Loucy (cell line): ENCODE measurements around the gene HTR3D.

ENCODE experiments used
- H2AFZ ChIP-seq: fragments of 200-600 bp; sonication (generic); 2 replicates; pipeline ENCODE4 v1.6.0; 2016; ENCODE audit warnings: antibody characterized with exemption, mild to moderate bottlenecking, low read length, moderate library complexity
- H3F3A ChIP-seq: fragments of 200-600 bp; 2 replicates; pipeline ENCODE4 v1.6.0; 2016; ENCODE audit warnings: antibody characterized with exemption, low read depth, mild to moderate bottlenecking
- H3K27me3 ChIP-seq: fragments of 200-600 bp; sonication (generic); 2 replicates; pipeline ENCODE4 v1.6.1; 2014; ENCODE audit warnings: low read length, mild to moderate bottlenecking; ENCODE audit not compliant: insufficient read depth, poor library complexity, severe bottlenecking
- H3K36me3 ChIP-seq: fragments of 200-600 bp; sonication (generic); 2 replicates; pipeline ENCODE4 v1.6.1; 2016; ENCODE audit warnings: low read length; ENCODE audit not compliant: insufficient read depth
- H3K4me1 ChIP-seq: fragments of 200-600 bp; sonication (generic); 2 replicates; pipeline ENCODE4 v1.5.1; 2014; ENCODE audit warnings: low read length, mild to moderate bottlenecking; ENCODE audit not compliant: insufficient read depth, poor library complexity, severe bottlenecking
- H3K4me2 ChIP-seq: fragments of 200-600 bp; sonication (generic); 2 replicates; pipeline ENCODE4 v1.6.0; 2014; ENCODE audit warnings: antibody characterized with exemption, low read length, low read depth, mild to moderate bottlenecking; ENCODE audit not compliant: poor library complexity, severe bottlenecking
- H3K4me3 ChIP-seq: fragments of 200-600 bp; sonication (generic); 2 replicates; pipeline ENCODE4 v1.5.1; 2014; ENCODE audit warnings: low read length, mild to moderate bottlenecking, mixed read lengths; ENCODE audit not compliant: poor library complexity, severe bottlenecking
- H3K79me2 ChIP-seq: fragments of 200-600 bp; sonication (generic); 2 replicates; pipeline ENCODE4 v1.6.1; 2014; ENCODE audit warnings: low read length; ENCODE audit not compliant: insufficient read depth
- H3K9ac ChIP-seq: fragments of 200-600 bp; sonication (generic); 2 replicates; pipeline ENCODE4 v1.6.0; 2014; ENCODE audit warnings: mild to moderate bottlenecking, low read depth, low read length, moderate library complexity; ENCODE audit not compliant: poor library complexity, severe bottlenecking
- H3K9me2 ChIP-seq: fragments of 200-600 bp; sonication (generic); replicated peaks from 2 replicates; pipeline ENCODE4 v1.6.1; 2016; ENCODE audit warnings: low read depth, low read length, mixed read lengths
- H3K9me3 ChIP-seq: fragments of 200-600 bp; sonication (generic); 2 replicates; pipeline ENCODE4 v1.6.1; 2014; ENCODE audit warnings: mild to moderate bottlenecking, antibody characterized with exemption, low read length, low read depth; ENCODE audit not compliant: insufficient read depth
- H4K20me1 ChIP-seq: fragments of 200-600 bp; sonication (generic); 2 replicates; pipeline ENCODE4 v1.6.0; 2014; ENCODE audit warnings: antibody characterized with exemption, low read length, mild to moderate bottlenecking; ENCODE audit not compliant: insufficient read depth, poor library complexity, severe bottlenecking
- CTCF ChIP-seq: fragments of 200-600 bp; sonication (generic); conservative IDR thresholded peaks from 2 replicates; pipeline ENCODE4 v1.5.1; 2014; ENCODE audit warnings: mild to moderate bottlenecking, antibody characterized with exemption, low read length
- EZH2phosphoT487 ChIP-seq: fragments of 200-600 bp; IDR thresholded peaks from 2 replicates; pipeline ENCODE4 v1.6.1; 2018; ENCODE audit warnings: antibody characterized with exemption, mild to moderate bottlenecking, moderate library complexity, borderline replicate concordance

The HTR3D gene

DNA sequence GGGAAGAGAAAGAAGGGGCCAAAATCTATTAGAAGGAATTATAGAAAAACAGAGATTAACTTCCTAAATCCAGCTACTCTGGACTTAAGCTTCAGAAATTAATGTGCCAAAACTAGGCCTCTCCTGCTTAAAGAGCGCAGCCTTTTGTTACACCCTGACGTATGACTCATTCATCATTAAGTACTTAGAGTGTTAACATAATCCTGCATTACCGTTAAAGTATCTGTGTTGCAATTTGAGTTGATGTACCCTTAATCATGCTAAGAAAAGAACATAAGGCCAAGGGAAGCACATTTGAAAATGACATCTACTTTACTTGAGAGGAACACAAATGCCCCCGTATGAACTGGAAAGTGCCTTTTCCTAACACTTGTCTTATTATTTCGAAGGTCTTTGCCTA, 7.9 kb downstream of the HTR3D start:
- Histone ChIP-seq H3K4me2 (no peak overlapping the region), H3K9me2 (no peaks in the 10 kb centered on the region), H3F3A (no peaks in the 10 kb centered on the region), H3K36me3 (no peaks in the 10 kb centered on the region), H3K4me3 (no peak overlapping the region), H3K9me3 (no peaks in the 10 kb centered on the region), H3K27me3 (no peaks in the 10 kb centered on the region), H3K4me1 (no peaks in the 10 kb centered on the region), H2AFZ (no peak overlapping the region), H4K20me1 (no peaks in the 10 kb centered on the region), H3K9ac (no peak overlapping the region), H3K79me2 (no peaks in the 10 kb centered on the region)
- no peak for TF ChIP-seq EZH2phosphoT487
- TF ChIP-seq CTCF = no peak

GRCh38 chr3:184040010-184040409, 8.5 kb downstream of the HTR3D start:
- no peak overlapping the region for H2AFZ ChIP-seq
- H3K9me2 ChIP-seq = no peaks in the 10 kb centered on the region
- TF ChIP-seq EZH2phosphoT487 = no peak
- TF ChIP-seq CTCF = peak; percentile 48
- no peaks in the 10 kb centered on the region for H3K9me3 ChIP-seq
- no peak overlapping the region for H3K4me2 ChIP-seq
- H3K36me3 ChIP-seq = no peaks in the 10 kb centered on the region
- H3K79me2 ChIP-seq = no peaks in the 10 kb centered on the region
- H3K9ac ChIP-seq = no peak overlapping the region
- H4K20me1 ChIP-seq = no peaks in the 10 kb centered on the region
- H3F3A ChIP-seq = no peaks in the 10 kb centered on the region
- no peaks in the 10 kb centered on the region for H3K27me3 ChIP-seq
- no peaks in the 10 kb centered on the region for H3K4me1 ChIP-seq
- no peak overlapping the region for H3K4me3 ChIP-seq

- H3K9me3 ChIP-seq = no peaks in the 10 kb centered on the region
- H3K27me3 ChIP-seq = no peaks in the 10 kb centered on the region
- no peaks in the 10 kb centered on the region for H3K9me2 ChIP-seq
- H3K4me2 ChIP-seq = no peak overlapping the region
- no peaks in the 10 kb centered on the region for H3K79me2 ChIP-seq
- H3K4me3 ChIP-seq = no peak overlapping the region
- H3K9ac ChIP-seq = no peak overlapping the region
- H4K20me1 ChIP-seq = no peaks in the 10 kb centered on the region
- no peak overlapping the region for H2AFZ ChIP-seq
- TF ChIP-seq CTCF = no peak
- no peak for TF ChIP-seq EZH2phosphoT487
- no peaks in the 10 kb centered on the region for H3K4me1 ChIP-seq
- H3F3A ChIP-seq = no peaks in the 10 kb centered on the region
- H3K36me3 ChIP-seq = no peaks in the 10 kb centered on the region
Observed at GRCh38 chr3:184042617-184043016, 11.1 kb downstream of the HTR3D start.
